ENCODE measurements around the gene KCNK1. TPM values are rescaled to one million over a fixed set of nuclear protein-coding genes. Genes with fewer than 3 reads are reported as not detected.

The KCNK1 gene
- total and polyA plus RNA-seq, 2 of the 8 experiments (the other 6 are each of a cell fraction or from before 2014, with no cell fraction given) = 11.9 to 16.5 TPM

DNA sequence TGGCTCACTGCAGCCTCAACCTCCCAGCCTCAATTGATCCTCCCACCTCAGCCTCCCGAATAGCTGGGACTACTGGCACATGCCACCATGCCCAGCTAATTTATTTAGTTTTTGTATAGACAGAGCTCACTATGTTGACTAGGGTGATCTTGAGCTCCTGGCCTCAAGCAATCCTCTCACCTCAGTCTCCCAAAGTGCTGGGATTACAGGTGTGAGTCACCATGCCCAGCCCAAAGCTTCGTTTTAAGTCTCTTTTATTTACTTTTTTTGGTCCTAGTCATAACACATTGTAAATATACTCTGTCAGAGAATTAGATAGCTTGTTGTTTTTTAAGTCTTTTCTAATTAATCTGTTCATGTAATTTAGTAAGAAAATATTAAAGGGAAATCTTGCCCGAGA, 42.8 kb downstream of the KCNK1 start:
- H2BK20ac ChIP-seq (ENCODE audit: low read length) = no peak overlapping the region
- 80% methylated on average over 3 of the region's 3 CpGs; no CpG with 5 or more reads in 1 of the 2 experiments for WGBS, 2 experiments (ENCODE audit: extremely low coverage in 1 of 2, insufficient coverage in 1 of 2, insufficient read length in 1 of 2, insufficient replicate concordance in 2 of 2, low coverage in 1 of 2, low lambda C conversion rate in 2 of 2, missing lambda C conversion rate in 1 of 2)
- H4K8ac ChIP-seq (ENCODE audit: extremely low read depth, insufficient read depth, low read length) = no peak overlapping the region
- no peaks in the 10 kb centered on the region for H3K23me2 ChIP-seq (ENCODE audit: low read depth, low read length)
- ChIA-PET CTCF (ENCODE audit: partially characterized antibody) (interaction anchor here (0.9 kb wide), 1 partner anchor 11 kb away, joined by 5 read pairs; no protein-coding TSS in a partner anchor), POLR2A (ENCODE audit: partially characterized antibody) (no interaction called here)
- H2BK120ac ChIP-seq (replicated peaks; ENCODE audit: low read depth, low read length) = no peak overlapping the region
- H3K36me3 ChIP-seq (ENCODE audit: control insufficient read depth in 2 of 4, insufficient read depth in 4 of 4, low read length in 3 of 4) = peaks cover 0 to 2% (median 0%) of the 10 kb centered on the region in 4 experiments; a peak in 1 of 8 replicates
- H2AFZ ChIP-seq (ENCODE audit: low read length) = no peak overlapping the region
- H3K4ac ChIP-seq (replicated peaks; ENCODE audit: insufficient read length, low read depth, low read length) = no peak overlapping the region
- no peak overlapping the region for H3K14ac ChIP-seq (ENCODE audit: insufficient read length)
- FAIRE-seq (no peak), DNase-seq (ENCODE audit: low read depth in 1 of 2, low spot score in 2 of 2) (no peak)
- no peak overlapping the region for H2BK12ac ChIP-seq (ENCODE audit: low read depth, low read length)
- H3K27ac ChIP-seq (ENCODE audit: low read depth, low read length) = no peak overlapping the region
- no peak overlapping the region for H3K56ac ChIP-seq (replicated peaks; ENCODE audit: insufficient read length, low read depth, low read length)
- peaks cover 0 to under 1% of the 10 kb centered on the region in 2 experiments for H4K20me1 ChIP-seq (replicated peaks in 1 of 2; ENCODE audit: control insufficient read depth in 1 of 2, insufficient read depth in 2 of 2, low read length in 2 of 2)
- H3K9ac ChIP-seq (replicated peaks in 1 of 4; ENCODE audit: extremely low read depth in 1 of 4, low read depth in 3 of 4, low read length in 3 of 4) = no peak overlapping the region
- no peak overlapping the region for H4K5ac ChIP-seq (ENCODE audit: insufficient read length, low read depth, low read length)
- H3K79me1 ChIP-seq (ENCODE audit: low read depth, low read length) = no peaks in the 10 kb centered on the region
- H3K79me2 ChIP-seq (ENCODE audit: control insufficient read depth in 1 of 2, insufficient read depth in 2 of 2, low read length in 2 of 2) = no peaks in the 10 kb centered on the region; a peak in 1 of 4 replicates
- peaks cover 0 to 4% of the 10 kb centered on the region in 2 experiments; a peak in 1 of 4 replicates for H3K9me3 ChIP-seq (ENCODE audit: insufficient read depth in 2 of 2, low read depth in 1 of 2, low read length in 1 of 2)
- TF ChIP-seq SP2 (IDR thresholded peaks at IDR 0.05; ENCODE audit: low read length) (no peak), POLR2A (IDR thresholded peaks at IDR 0.05; ENCODE audit: control extremely low read depth in 1 of 2, low read depth in 2 of 2, low read length in 2 of 2) (no peak), CBX5 (IDR thresholded peaks at IDR 0.05; ENCODE audit: low read depth, low read length) (no peak), BCL11A (IDR thresholded peaks at IDR 0.05; ENCODE audit: low read depth in 2 of 2, low read length in 2 of 2) (no peak), SP4 (IDR thresholded peaks at IDR 0.05; ENCODE audit: low read length) (no peak), GABPA (IDR thresholded peaks at IDR 0.05; ENCODE audit: borderline replicate concordance, insufficient read depth, low read length) (no peak), POU5F1 (IDR thresholded peaks at IDR 0.05; ENCODE audit: low read depth, low read length) (no peak), SUZ12 (IDR thresholded peaks at IDR 0.05; ENCODE audit: low read length) (no peak), NANOG (IDR thresholded peaks at IDR 0.05; ENCODE audit: insufficient read depth, low read depth, low read length, poor library complexity, severe bottlenecking) (no peak), SRF (IDR thresholded peaks at IDR 0.05; ENCODE audit: low read depth, low read length) (no peak), YY1 (IDR thresholded peaks at IDR 0.05; ENCODE audit: low read depth, low read length) (no peak)
- TF ChIP-seq, protein P1, sequence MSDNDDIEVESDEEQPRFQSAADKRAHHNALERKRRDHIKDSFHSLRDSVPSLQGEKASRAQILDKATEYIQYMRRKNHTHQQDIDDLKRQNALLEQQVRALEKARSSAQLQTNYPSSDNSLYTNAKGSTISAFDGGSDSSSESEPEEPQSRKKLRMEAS (IDR thresholded peaks at IDR 0.05) = no peak
- no peaks in the 10 kb centered on the region for H3K27me3 ChIP-seq (replicated peaks in 1 of 4; ENCODE audit: control insufficient read depth in 3 of 4, extremely low read depth in 1 of 4, insufficient read depth in 3 of 4, low read length in 3 of 4)
- H2AK5ac ChIP-seq (ENCODE audit: low read depth, low read length) = no peak overlapping the region
- H3K23ac ChIP-seq (ENCODE audit: insufficient read length) = no peak overlapping the region
- H3K4me1 ChIP-seq (replicated peaks in 1 of 4; ENCODE audit: control insufficient read depth in 3 of 4, insufficient read depth in 4 of 4, low read length in 3 of 4) = peaks cover 0 to 21% (median 5%) of the 10 kb centered on the region in 4 experiments; a peak in 5 of 7 replicates
- H2BK5ac ChIP-seq (ENCODE audit: low read depth, low read length) = no peak overlapping the region
- H3K4me3 ChIP-seq (ENCODE audit: extremely low read depth in 1 of 4, insufficient read depth in 2 of 4, low read depth in 3 of 4, low read length in 4 of 4) = no peak overlapping the region
- no peak overlapping the region for H3K4me2 ChIP-seq (ENCODE audit: insufficient read depth in 1 of 2, low read depth in 2 of 2, low read length in 2 of 2)
- no peak overlapping the region for H2BK15ac ChIP-seq (ENCODE audit: low read length)
- H3K18ac ChIP-seq (ENCODE audit: extremely low read depth, low read length) = no peak overlapping the region
- H4K91ac ChIP-seq (replicated peaks; ENCODE audit: insufficient read length, low read length) = no peak overlapping the region

Data from H1 (cell line).